Osteocyte (in vitro differentiated cells): ENCODE data around the gene GPSM3. TPM values are rescaled to one million over a fixed set of nuclear protein-coding genes. Genes with fewer than 3 reads are reported as not detected.
A peak's percentile ranks its signal among the peaks of the same experiment; 100 is the strongest.

Experiments
- DNase-seq: peaks from one replicate; pipeline ENCODE4 v3.0.0; 2021; ENCODE audit warnings: mixed read lengths; ENCODE audit not compliant: unreplicated experiment; ENCODE audit errors: extremely low spot score
- H3K27ac Mint-ChIP-seq: one replicate; pipeline ENCODE4 v1.8.0; 2021; ENCODE audit warnings: mild to moderate bottlenecking, mixed read lengths; ENCODE audit not compliant: unreplicated experiment
- H3K27me3 Mint-ChIP-seq: one replicate; pipeline ENCODE4 v1.8.0; 2021; ENCODE audit warnings: mixed read lengths; ENCODE audit not compliant: unreplicated experiment
- H3K36me3 Mint-ChIP-seq: one replicate; pipeline ENCODE4 v1.8.0; 2021; ENCODE audit warnings: mixed read lengths; ENCODE audit not compliant: unreplicated experiment
- H3K4me1 Mint-ChIP-seq: one replicate; pipeline ENCODE4 v1.8.0; 2021; ENCODE audit warnings: mixed read lengths; ENCODE audit not compliant: unreplicated experiment
- H3K4me3 Mint-ChIP-seq: one replicate; pipeline ENCODE4 v1.8.0; 2021; ENCODE audit warnings: mild to moderate bottlenecking, moderate library complexity, mixed read lengths; ENCODE audit not compliant: unreplicated experiment
- H3K9me3 Mint-ChIP-seq: one replicate; pipeline ENCODE4 v1.8.0; 2021; ENCODE audit warnings: mixed read lengths; ENCODE audit not compliant: unreplicated experiment
- total RNA-seq: library from RNA; stranded (reverse); gene quantifications from 2 replicates; pipeline ENCODE4 v1.2.1, GENCODE V29; 2021
- TF ChIP-seq, protein P1 (sequence below): fragments of 200-600 bp; sonication (generic); IDR thresholded peaks from 2 replicates; pipeline ENCODE4 v1.5.0; 2021; ENCODE audit warnings: antibody characterized with exemption, mild to moderate bottlenecking, moderate library complexity

The GPSM3 gene
- total RNA-seq, 1 donor from 2014 or later = 7.5 TPM

DNA sequence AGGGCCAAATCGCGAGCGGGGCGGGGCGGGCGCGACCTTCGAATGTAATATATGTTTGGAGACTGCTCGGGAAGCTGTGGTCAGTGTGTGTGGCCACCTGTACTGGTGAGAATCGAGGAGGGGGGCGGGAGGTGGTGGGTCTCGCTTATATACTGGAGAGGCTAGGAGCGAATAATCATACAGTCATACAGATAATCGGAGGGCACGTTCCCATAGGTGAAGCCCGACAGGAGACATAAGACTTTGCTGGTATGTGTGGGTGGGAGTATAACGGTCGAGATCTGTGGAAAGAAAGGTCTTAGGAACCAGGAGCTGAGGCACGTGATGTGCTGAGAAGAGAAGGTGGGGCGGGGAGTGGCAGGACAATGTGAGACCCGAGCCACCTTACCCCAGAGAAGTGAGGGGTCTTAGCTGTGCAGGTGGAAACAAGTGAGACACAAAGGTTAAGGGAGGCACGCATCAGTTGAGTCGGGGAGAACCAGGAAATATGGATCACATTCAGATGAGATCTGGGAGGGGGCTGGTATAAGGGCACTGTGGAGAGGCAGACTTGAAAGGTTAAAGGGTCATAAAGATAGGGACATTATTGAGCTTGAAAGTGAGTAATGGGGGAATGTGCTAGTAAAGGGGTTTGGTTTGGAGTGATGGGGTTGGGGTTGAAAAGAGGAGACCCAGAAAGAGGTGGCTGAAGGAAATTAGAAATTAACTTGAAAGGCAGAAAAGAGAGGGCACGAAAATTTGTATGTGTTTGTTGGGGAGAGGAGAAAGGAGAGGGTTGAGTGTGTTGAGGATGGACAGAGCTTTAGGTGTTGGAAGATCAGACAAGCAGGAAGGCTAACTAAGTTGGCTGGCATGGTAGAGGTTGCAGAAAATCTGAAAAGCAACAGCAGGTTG is 13.6 kb downstream of the GPSM3 start:
- DNase-seq = no peak
- no peaks in the 10 kb centered on the region for H3K27me3 Mint-ChIP-seq
- H3K9me3 Mint-ChIP-seq = no peaks in the 10 kb centered on the region
- TF ChIP-seq, protein P1, sequence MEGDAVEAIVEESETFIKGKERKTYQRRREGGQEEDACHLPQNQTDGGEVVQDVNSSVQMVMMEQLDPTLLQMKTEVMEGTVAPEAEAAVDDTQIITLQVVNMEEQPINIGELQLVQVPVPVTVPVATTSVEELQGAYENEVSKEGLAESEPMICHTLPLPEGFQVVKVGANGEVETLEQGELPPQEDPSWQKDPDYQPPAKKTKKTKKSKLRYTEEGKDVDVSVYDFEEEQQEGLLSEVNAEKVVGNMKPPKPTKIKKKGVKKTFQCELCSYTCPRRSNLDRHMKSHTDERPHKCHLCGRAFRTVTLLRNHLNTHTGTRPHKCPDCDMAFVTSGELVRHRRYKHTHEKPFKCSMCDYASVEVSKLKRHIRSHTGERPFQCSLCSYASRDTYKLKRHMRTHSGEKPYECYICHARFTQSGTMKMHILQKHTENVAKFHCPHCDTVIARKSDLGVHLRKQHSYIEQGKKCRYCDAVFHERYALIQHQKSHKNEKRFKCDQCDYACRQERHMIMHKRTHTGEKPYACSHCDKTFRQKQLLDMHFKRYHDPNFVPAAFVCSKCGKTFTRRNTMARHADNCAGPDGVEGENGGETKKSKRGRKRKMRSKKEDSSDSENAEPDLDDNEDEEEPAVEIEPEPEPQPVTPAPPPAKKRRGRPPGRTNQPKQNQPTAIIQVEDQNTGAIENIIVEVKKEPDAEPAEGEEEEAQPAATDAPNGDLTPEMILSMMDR = no peak
- H3K36me3 Mint-ChIP-seq = peaks cover 17% of the 10 kb centered on the region
- peak overlapping the region; percentile 100 for H3K27ac Mint-ChIP-seq
- H3K4me3 Mint-ChIP-seq = peak overlapping the region; percentile 90
- peaks cover 46% of the 10 kb centered on the region for H3K4me1 Mint-ChIP-seq

DNA sequence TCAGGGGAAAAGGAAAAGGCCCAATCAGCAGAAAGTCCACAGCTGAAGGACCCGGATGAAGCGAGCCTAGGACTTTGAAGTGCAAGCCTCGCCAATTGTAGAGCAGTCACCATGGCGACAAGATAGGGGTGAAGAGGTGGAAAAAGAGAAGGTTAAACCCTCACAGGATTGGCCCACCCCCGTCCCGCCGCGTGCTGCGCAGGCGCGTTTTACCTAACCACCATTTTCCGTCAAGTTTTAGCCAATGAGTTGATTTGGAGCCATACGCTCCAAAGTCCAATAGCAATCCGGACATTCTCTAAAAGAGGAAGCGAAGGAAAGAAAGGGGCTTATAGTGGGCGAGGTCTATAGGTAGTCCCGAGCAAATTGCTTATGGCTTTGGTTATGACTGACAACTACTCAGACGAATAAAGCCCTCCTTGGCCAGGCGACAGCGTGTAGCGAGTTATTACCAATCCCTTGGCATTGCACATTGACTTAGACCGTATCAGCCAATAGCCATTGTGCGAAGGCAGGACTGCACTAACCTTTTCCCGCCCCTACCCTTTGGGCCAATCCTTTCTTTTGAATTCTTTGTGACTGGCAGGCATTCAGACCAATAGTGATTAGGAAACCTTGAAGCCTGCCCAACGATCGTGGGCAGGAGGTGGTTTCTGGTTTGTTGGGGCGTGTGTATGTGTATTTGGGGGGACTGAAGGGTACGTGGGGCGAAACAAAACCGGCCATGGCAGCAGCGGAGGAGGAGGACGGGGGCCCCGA is 14.5 kb downstream of the GPSM3 start, which contains the start of gene RNF5:
RNF5 (plus strand) TSS at position 618 of the 759 bp plus-strand sequence; CDS start at position 725, 107 bp downstream.
- Mint-ChIP-seq H3K4me1 (peaks cover 49% of the 10 kb centered on the region), H3K36me3 (peaks cover 17% of the 10 kb centered on the region), H3K4me3 (peak within 1 kb of the TSS; percentile 90), H3K27ac (peak within 1 kb of the TSS; percentile 100), H3K27me3 (no peaks in the 10 kb centered on the region), H3K9me3 (no peaks in the 10 kb centered on the region)
- TF ChIP-seq, protein P1 = no peak
- DNase-seq = peak; percentile 97

DNA sequence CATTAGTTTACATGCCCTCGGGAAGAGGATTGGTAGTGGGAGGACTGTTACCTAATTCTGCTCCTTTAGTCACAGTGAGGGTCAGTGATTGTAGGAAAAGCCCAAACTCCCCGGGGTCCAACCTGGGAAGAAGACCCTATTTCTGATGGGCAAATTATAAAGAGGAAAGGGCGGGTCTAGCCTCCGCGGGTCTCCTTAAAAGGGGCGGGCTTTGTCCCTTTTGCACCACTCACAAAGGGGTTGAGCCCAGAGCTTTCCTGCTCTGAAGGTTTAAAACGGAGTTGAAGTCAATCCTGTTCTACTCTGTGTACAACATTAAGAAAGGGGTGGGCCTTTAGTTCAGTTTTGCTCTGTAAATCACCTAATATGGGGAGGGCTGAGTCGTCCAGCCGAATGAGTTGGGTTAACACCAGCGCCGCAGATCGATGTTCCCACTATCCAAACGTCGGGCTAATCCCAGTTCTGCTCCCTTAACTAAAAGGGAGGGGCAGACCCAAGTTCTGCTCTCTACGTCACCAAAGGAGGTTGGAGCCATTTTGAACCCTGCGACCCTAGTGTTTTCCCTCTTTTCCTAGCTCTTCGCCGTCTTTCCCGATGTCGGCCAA is 15.2 kb downstream of the GPSM3 start:
- H3K4me1 Mint-ChIP-seq = peaks cover 52% of the 10 kb centered on the region
- H3K27ac Mint-ChIP-seq = peak overlapping the region; percentile 100
- H3K36me3 Mint-ChIP-seq = peaks cover 17% of the 10 kb centered on the region
- H3K27me3 Mint-ChIP-seq = no peaks in the 10 kb centered on the region
- DNase-seq = no peak
- H3K9me3 Mint-ChIP-seq = no peaks in the 10 kb centered on the region
- TF ChIP-seq, protein P1 = no peak
- peak overlapping the region; percentile 90 for H3K4me3 Mint-ChIP-seq

DNA sequence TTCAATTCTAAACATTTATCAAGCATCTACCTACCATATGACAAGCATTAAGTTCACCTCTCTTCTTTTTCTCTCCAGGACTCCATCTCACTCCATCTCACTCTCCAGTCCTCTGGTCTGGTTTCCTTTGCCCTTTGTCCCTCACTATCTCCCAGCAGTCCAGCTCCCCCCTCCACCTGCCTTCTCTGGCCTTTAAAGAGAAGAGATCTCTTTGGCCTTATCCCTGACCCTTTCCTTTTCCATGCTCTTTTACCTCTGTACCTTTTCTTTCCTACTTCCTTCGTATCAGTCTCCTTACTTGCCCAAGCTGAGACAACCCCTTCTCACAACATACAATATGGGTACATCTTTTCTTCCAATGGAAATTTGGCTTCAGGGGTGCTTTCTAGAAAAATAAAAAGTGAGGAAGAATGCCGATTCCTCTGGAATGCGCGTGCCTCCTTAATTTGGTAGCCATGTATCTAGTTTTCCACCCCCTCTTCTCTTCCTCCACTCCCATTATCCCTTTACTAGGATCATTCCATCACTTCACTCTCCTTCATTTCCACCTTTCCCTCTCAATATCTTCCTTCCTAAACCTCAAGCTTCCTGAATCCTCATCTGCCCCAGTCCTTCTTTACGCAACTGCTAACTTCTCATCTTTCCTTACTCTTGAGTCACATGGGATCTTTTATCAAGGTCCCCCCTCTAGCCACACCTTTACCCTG is 15.8 kb downstream of the GPSM3 start:
- peak overlapping the region; percentile 90 for H3K4me3 Mint-ChIP-seq

More for the DNA sequence above, 15.8 kb downstream of the GPSM3 start:
- Mint-ChIP-seq H3K27ac (peak overlapping the region; percentile 100), H3K4me1 (peaks cover 52% of the 10 kb centered on the region), H3K27me3 (no peaks in the 10 kb centered on the region), H3K36me3 (peaks cover 17% of the 10 kb centered on the region), H3K9me3 (no peaks in the 10 kb centered on the region)
- DNase-seq = no peak
- TF ChIP-seq, protein P1 = no peak
